GM23338 (cell line): Measurements from ENCODE around the gene BANF1.

Source experiments
- CREB1 ChIP-seq: fragments of 250-450 bp; sonication (Bioruptor Pico); IDR thresholded peaks from 2 replicates; pipeline ENCODE4 v1.5.0; 2020; ENCODE audit warnings: low read depth, mild to moderate bottlenecking, moderate library complexity
- CTCF ChIP-seq, 2 experiments: fragments of 200-600 bp in 1 of 2; sonication (generic) in 1 of 2; conservative IDR thresholded peaks; 2 replicates each; pipeline versions ENCODE4 v1.5.1 to v1.6.1; 2016 to 2017; ENCODE audit warnings: antibody characterized with exemption in 2 of 2, low read depth in 2 of 2, mild to moderate bottlenecking in 2 of 2, moderate library complexity in 1 of 2
- EZH2 ChIP-seq: fragments of 200-600 bp; sonication (generic); IDR thresholded peaks from one replicate; pipeline ENCODE4 v1.8.0; 2017; ENCODE audit warnings: antibody characterized with exemption, mild to moderate bottlenecking, low read depth; ENCODE audit not compliant: unreplicated experiment
- EZH2phosphoT487 ChIP-seq: fragments of 200-600 bp; sonication (generic); IDR thresholded peaks from one replicate; pipeline ENCODE4 v1.8.1; 2018; ENCODE audit warnings: antibody characterized with exemption; ENCODE audit not compliant: unreplicated experiment
- NANOG ChIP-seq: IDR thresholded peaks from 2 replicates; pipeline ENCODE4 v1.6.1; 2016; ENCODE audit warnings: antibody characterized with exemption, borderline replicate concordance
- POLR2AphosphoS5 ChIP-seq: IDR thresholded peaks from 2 replicates; pipeline ENCODE4 v1.6.1; 2016; ENCODE audit warnings: antibody characterized with exemption, low read depth
- REST ChIP-seq: IDR thresholded peaks from one replicate; pipeline ENCODE4 v1.6.1; 2018; ENCODE audit warnings: antibody characterized with exemption; ENCODE audit not compliant: unreplicated experiment
- ZNF114 ChIP-seq: fragments of 250-450 bp; sonication (Bioruptor Pico); IDR thresholded peaks from 2 replicates; pipeline ENCODE4 v1.5.0; 2020; ENCODE audit warnings: mild to moderate bottlenecking, moderate library complexity
- ZNF331 ChIP-seq: fragments of 250-450 bp; sonication (Bioruptor Pico); IDR thresholded peaks from 2 replicates; pipeline ENCODE4 v1.5.0; 2020; ENCODE audit warnings: low read depth, mild to moderate bottlenecking, moderate library complexity
- TF ChIP-seq, protein P1 (sequence below): fragments of 250-450 bp; sonication (Bioruptor Pico); IDR thresholded peaks from 2 replicates; pipeline ENCODE4 v1.5.0; 2020; ENCODE audit warnings: mild to moderate bottlenecking, moderate library complexity

- TF ChIP-seq POLR2AphosphoS5 (no peak), CTCF (conservative IDR thresholded peaks at IDR 0.05; ENCODE audit: low read depth in 2 of 2) (no peak), REST (no peak), EZH2phosphoT487 (no peak), EZH2 (no peak), ZNF331 (CRISPR knock-in tag) (no peak), CREB1 (CRISPR knock-in tag) (no peak), NANOG (no peak), ZNF114 (no peak)
- TF ChIP-seq, protein P1, sequence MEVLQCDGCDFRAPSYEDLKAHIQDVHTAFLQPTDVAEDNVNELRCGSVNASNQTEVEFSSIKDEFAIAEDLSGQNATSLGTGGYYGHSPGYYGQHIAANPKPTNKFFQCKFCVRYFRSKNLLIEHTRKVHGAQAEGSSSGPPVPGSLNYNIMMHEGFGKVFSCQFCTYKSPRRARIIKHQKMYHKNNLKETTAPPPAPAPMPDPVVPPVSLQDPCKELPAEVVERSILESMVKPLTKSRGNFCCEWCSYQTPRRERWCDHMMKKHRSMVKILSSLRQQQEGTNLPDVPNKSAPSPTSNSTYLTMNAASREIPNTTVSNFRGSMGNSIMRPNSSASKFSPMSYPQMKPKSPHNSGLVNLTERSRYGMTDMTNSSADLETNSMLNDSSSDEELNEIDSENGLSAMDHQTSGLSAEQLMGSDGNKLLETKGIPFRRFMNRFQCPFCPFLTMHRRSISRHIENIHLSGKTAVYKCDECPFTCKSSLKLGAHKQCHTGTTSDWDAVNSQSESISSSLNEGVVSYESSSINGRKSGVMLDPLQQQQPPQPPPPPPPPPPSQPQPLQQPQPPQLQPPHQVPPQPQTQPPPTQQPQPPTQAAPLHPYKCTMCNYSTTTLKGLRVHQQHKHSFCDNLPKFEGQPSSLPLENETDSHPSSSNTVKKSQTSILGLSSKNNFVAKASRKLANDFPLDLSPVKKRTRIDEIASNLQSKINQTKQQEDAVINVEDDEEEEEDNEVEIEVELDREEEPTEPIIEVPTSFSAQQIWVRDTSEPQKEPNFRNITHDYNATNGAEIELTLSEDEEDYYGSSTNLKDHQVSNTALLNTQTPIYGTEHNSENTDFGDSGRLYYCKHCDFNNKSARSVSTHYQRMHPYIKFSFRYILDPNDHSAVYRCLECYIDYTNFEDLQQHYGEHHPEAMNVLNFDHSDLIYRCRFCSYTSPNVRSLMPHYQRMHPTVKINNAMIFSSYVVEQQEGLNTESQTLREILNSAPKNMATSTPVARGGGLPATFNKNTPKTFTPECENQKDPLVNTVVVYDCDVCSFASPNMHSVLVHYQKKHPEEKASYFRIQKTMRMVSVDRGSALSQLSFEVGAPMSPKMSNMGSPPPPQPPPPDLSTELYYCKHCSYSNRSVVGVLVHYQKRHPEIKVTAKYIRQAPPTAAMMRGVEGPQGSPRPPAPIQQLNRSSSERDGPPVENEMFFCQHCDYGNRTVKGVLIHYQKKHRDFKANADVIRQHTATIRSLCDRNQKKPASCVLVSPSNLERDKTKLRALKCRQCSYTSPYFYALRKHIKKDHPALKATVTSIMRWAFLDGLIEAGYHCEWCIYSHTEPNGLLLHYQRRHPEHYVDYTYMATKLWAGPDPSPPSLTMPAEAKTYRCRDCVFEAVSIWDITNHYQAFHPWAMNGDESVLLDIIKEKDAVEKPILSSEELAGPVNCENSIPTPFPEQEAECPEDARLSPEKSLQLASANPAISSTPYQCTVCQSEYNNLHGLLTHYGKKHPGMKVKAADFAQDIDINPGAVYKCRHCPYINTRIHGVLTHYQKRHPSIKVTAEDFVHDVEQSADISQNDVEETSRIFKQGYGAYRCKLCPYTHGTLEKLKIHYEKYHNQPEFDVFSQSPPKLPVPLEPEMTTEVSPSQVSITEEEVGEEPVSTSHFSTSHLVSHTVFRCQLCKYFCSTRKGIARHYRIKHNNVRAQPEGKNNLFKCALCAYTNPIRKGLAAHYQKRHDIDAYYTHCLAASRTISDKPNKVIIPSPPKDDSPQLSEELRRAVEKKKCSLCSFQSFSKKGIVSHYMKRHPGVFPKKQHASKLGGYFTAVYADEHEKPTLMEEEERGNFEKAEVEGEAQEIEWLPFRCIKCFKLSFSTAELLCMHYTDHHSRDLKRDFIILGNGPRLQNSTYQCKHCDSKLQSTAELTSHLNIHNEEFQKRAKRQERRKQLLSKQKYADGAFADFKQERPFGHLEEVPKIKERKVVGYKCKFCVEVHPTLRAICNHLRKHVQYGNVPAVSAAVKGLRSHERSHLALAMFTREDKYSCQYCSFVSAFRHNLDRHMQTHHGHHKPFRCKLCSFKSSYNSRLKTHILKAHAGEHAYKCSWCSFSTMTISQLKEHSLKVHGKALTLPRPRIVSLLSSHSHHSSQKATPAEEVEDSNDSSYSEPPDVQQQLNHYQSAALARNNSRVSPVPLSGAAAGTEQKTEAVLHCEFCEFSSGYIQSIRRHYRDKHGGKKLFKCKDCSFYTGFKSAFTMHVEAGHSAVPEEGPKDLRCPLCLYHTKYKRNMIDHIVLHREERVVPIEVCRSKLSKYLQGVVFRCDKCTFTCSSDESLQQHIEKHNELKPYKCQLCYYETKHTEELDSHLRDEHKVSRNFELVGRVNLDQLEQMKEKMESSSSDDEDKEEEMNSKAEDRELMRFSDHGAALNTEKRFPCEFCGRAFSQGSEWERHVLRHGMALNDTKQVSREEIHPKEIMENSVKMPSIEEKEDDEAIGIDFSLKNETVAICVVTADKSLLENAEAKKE: no peak
Measured at GRCh38 chr11:66007201-66007634, 4.9 kb downstream of the BANF1 start.
